Measurements from ENCODE around the gene MGP. TPM values are rescaled to one million over a fixed set of nuclear protein-coding genes. Genes with fewer than 3 reads are reported as not detected.

Gene MGP
- total RNA-seq, 4 donors from 2014 or later, result 5.2 to 108 (median 41.4) TPM

- 45 to 64% methylated on average over 6 of the region's 6 CpGs for WGBS, 2 donors
- DNase-seq, result no peak
- Histone ChIP-seq H3K27ac (peak overlapping the region; percentile 58 to 87 (median 78)), H3K9me3 (no peaks in the 10 kb centered on the region), H3K36me3 (no peaks in the 10 kb centered on the region), H3K4me3 (peak overlapping the region in 3 of 4 donors; percentile 38 to 60 (median 38)), H3K27me3 (no peaks in the 10 kb centered on the region), H3K4me1 (peaks cover 0 to 38% (median 13%) of the 10 kb centered on the region in 3 donors)
- TF ChIP-seq POLR2A (IDR thresholded peaks at IDR 0.05), result no peak
- TF ChIP-seq CTCF (IDR thresholded peaks at IDR 0.05), result no peak
- intact Hi-C loops (cut with DNase I), result no loop called here
Measured at GRCh38 chr12:14886271-14886670, 617 bp upstream of the MGP start.

- TF ChIP-seq POLR2A (IDR thresholded peaks at IDR 0.05), result no peak
- no peak for TF ChIP-seq CTCF (IDR thresholded peaks at IDR 0.05)
- H3K36me3 ChIP-seq, result no peaks in the 10 kb centered on the region
- peaks cover 0 to 38% (median 13%) of the 10 kb centered on the region in 3 donors for H3K4me1 ChIP-seq
- peak overlapping the region in 3 of 4 donors; percentile 38 to 60 (median 38) for H3K4me3 ChIP-seq
- WGBS, 2 donors, result 0 to 1% methylated on average over 5 of the region's 5 CpGs
- intact Hi-C loops (cut with DNase I), result no loop called here
- peak overlapping the region; percentile 30 to 81 (median 76) for H3K27ac ChIP-seq
- DNase-seq, result peak; percentile 9
- no peaks in the 10 kb centered on the region for H3K27me3 ChIP-seq
- no peaks in the 10 kb centered on the region for H3K9me3 ChIP-seq
Measured at GRCh38 chr12:14884458-14884878, 1.2 kb downstream of the MGP start.

GRCh38 chr12:14883686-14884085 lies 2.0 kb downstream of the MGP start:
- intact Hi-C loops (cut with DNase I), result no loop called here
- 75 to 79% methylated on average over 10 of the region's 10 CpGs for WGBS, 2 donors
- Histone ChIP-seq H3K27me3 (no peaks in the 10 kb centered on the region), H3K9me3 (no peaks in the 10 kb centered on the region), H3K4me1 (peaks cover 0 to 38% (median 13%) of the 10 kb centered on the region in 3 donors), H3K27ac (peak overlapping the region in 3 of 4 donors; percentile 28 to 81 (median 75)), H3K36me3 (no peaks in the 10 kb centered on the region), H3K4me3 (peak overlapping the region in 3 of 4 donors; percentile 38 to 60 (median 38))
- DNase-seq, result no peak
- TF ChIP-seq CTCF (IDR thresholded peaks at IDR 0.05) (no peak), POLR2A (IDR thresholded peaks at IDR 0.05) (no peak)

GRCh38 chr12:14880890-14881453 lies 4.7 kb downstream of the MGP start:
- no peaks in the 10 kb centered on the region for H3K36me3 ChIP-seq
- no peaks in the 10 kb centered on the region for H3K9me3 ChIP-seq
- TF ChIP-seq POLR2A (IDR thresholded peaks at IDR 0.05) (no peak), CTCF (IDR thresholded peaks at IDR 0.05) (no peak)
- no peak overlapping the region for H3K27ac ChIP-seq
- no peak for DNase-seq
- intact Hi-C loops (cut with DNase I), result no loop called here
- H3K4me1 ChIP-seq, result peaks cover 0 to 28% (median 8%) of the 10 kb centered on the region in 3 donors
- H3K27me3 ChIP-seq, result no peaks in the 10 kb centered on the region
- no peak overlapping the region for H3K4me3 ChIP-seq
- 71 to 74% methylated on average over 6 of the region's 6 CpGs for WGBS, 2 donors

GRCh38 chr12:14879222-14879933 lies 6.3 kb downstream of the MGP start:
- H3K4me3 ChIP-seq, result no peak overlapping the region
- H3K36me3 ChIP-seq, result no peaks in the 10 kb centered on the region
- no peak for DNase-seq
- TF ChIP-seq POLR2A (IDR thresholded peaks at IDR 0.05) (no peak), CTCF (IDR thresholded peaks at IDR 0.05) (no peak)
- no peaks in the 10 kb centered on the region for H3K9me3 ChIP-seq
- intact Hi-C loops (cut with DNase I), result no loop called here
- WGBS, 2 donors, result 91 to 93% methylated on average over 8 of the region's 8 CpGs
- peaks cover 0 to 12% (median 3%) of the 10 kb centered on the region in 3 donors for H3K4me1 ChIP-seq
- H3K27ac ChIP-seq, result no peak overlapping the region
- H3K27me3 ChIP-seq, result no peaks in the 10 kb centered on the region
